ENCODE measurements around the gene NWD2. TPM values are rescaled to one million over a fixed set of nuclear protein-coding genes. Genes with fewer than 3 reads are reported as not detected.
A peak's percentile ranks its signal among the peaks of the same experiment; 100 is the strongest.

The NWD2 gene
- total RNA-seq, 1 donor = not detected

DNA sequence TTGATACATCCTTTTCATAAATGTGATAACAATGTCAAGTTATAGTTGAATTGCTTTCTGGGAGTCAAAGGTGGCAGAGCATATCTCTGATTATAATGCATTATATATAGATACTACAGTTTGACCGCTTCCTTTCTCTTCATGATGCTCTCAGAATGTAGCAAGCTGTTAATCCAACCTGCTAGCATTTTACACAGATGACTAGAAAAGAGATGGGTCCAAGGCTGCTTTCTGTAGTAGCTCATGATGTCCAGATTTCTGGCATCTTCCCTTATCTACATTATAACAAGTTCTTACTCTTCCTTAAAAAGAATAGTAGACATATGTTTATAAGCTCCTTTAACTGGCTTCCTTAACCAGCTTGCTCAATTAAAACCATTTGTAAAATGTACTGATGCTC, 192.0 kb downstream of the NWD2 start:
- no peaks in the 10 kb centered on the region for H3K9me3 ChIP-seq (ENCODE audit: low read depth, low read length)
- no peak overlapping the region for H3K4me3 ChIP-seq (ENCODE audit: insufficient read depth, low read length)
- H3K27ac ChIP-seq (ENCODE audit: low read depth, low read length) = no peak overlapping the region
- no peaks in the 10 kb centered on the region for H4K20me1 ChIP-seq (ENCODE audit: insufficient read depth, low read length)
- no peak for TF ChIP-seq CTCF (IDR thresholded peaks at IDR 0.05; ENCODE audit: extremely low read depth, low read depth, low read length)
- H3K4me2 ChIP-seq (ENCODE audit: insufficient read depth, low read length) = no peak overlapping the region
- H3K79me2 ChIP-seq (ENCODE audit: insufficient read depth, low read length) = no peaks in the 10 kb centered on the region
- no peak overlapping the region for H2AFZ ChIP-seq (ENCODE audit: low read length)
- no peaks in the 10 kb centered on the region for H3K36me3 ChIP-seq (ENCODE audit: insufficient read depth, low read length)
- no peak for DNase-seq (ENCODE audit: insufficient read length, low spot score, missing footprints)
- no peaks in the 10 kb centered on the region for H3K27me3 ChIP-seq (ENCODE audit: insufficient read depth, low read length)
- H3K4me1 ChIP-seq (ENCODE audit: insufficient read depth, low read length) = no peaks in the 10 kb centered on the region

- H3K36me3 ChIP-seq (ENCODE audit: insufficient read depth, low read length) = no peaks in the 10 kb centered on the region
Observed at GRCh38 chr4:37437163-37437562, 192.6 kb downstream of the NWD2 start.

DNA sequence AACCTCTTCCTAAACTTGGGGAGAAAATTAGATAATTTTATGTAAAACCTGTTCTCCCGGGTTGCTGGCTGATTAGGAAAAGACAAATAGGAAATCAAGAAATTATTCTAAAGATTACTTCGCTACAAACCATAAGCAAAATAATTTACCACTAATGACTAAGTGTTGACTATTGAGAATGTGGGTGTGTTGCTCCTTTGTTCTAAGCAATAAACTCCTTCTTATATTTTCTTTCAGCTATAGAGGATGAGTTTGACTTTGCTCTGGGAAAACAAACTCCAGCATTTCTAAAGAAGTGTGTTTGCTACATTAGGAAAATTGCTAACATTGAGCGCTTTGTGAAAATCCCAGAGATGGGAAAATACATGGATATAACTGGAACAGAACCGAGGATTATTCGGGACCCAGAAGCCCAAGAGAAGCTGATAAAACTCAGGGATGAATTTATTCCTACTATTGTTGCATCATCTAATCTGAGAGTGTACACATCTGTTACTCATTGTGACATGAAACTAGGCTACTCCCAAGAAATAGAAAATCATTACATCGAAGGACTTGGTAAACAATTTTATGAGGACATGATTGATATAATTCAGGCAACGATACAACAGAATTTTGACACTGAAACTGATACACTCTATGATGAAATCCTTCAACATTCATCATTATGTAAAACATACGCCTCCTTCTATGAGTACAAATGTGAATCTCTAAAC, 194.2 kb downstream of the NWD2 start:
- no peaks in the 10 kb centered on the region for H4K20me1 ChIP-seq (ENCODE audit: insufficient read depth, low read length)
- no peak for TF ChIP-seq CTCF (IDR thresholded peaks at IDR 0.05; ENCODE audit: extremely low read depth, low read depth, low read length)
- H3K4me1 ChIP-seq (ENCODE audit: insufficient read depth, low read length) = no peaks in the 10 kb centered on the region
- H3K27me3 ChIP-seq (ENCODE audit: insufficient read depth, low read length) = no peaks in the 10 kb centered on the region
- H3K4me3 ChIP-seq (ENCODE audit: insufficient read depth, low read length) = no peak overlapping the region
- DNase-seq (ENCODE audit: insufficient read length, low spot score, missing footprints) = no peak
- no peak overlapping the region for H3K27ac ChIP-seq (ENCODE audit: low read depth, low read length)
- H3K79me2 ChIP-seq (ENCODE audit: insufficient read depth, low read length) = no peaks in the 10 kb centered on the region
- H3K9me3 ChIP-seq (ENCODE audit: low read depth, low read length) = no peaks in the 10 kb centered on the region
- H2AFZ ChIP-seq (ENCODE audit: low read length) = no peak overlapping the region
- no peaks in the 10 kb centered on the region for H3K36me3 ChIP-seq (ENCODE audit: insufficient read depth, low read length)
- no peak overlapping the region for H3K4me2 ChIP-seq (ENCODE audit: insufficient read depth, low read length)

More at GRCh38 chr4:37437163-37437562, 192.6 kb downstream of the NWD2 start:
- Histone ChIP-seq H3K27me3 (ENCODE audit: insufficient read depth, low read length) (no peaks in the 10 kb centered on the region), H3K9me3 (ENCODE audit: low read depth, low read length) (no peaks in the 10 kb centered on the region), H3K4me1 (ENCODE audit: insufficient read depth, low read length) (no peaks in the 10 kb centered on the region), H3K27ac (ENCODE audit: low read depth, low read length) (no peak overlapping the region), H3K4me3 (ENCODE audit: insufficient read depth, low read length) (no peak overlapping the region), H2AFZ (ENCODE audit: low read length) (no peak overlapping the region), H4K20me1 (ENCODE audit: insufficient read depth, low read length) (no peaks in the 10 kb centered on the region), H3K4me2 (ENCODE audit: insufficient read depth, low read length) (no peak overlapping the region), H3K79me2 (ENCODE audit: insufficient read depth, low read length) (no peaks in the 10 kb centered on the region)
- no peak for TF ChIP-seq CTCF (IDR thresholded peaks at IDR 0.05; ENCODE audit: extremely low read depth, low read depth, low read length)
- DNase-seq (ENCODE audit: insufficient read length, low spot score, missing footprints) = no peak

- no peak for TF ChIP-seq CTCF (IDR thresholded peaks at IDR 0.05; ENCODE audit: extremely low read depth, low read depth, low read length)
- H3K9me3 ChIP-seq (ENCODE audit: low read depth, low read length) = no peaks in the 10 kb centered on the region
- peak; percentile 27 for DNase-seq (ENCODE audit: insufficient read length, low spot score, missing footprints)
- no peak overlapping the region for H3K4me3 ChIP-seq (ENCODE audit: insufficient read depth, low read length)
- H2AFZ ChIP-seq (ENCODE audit: low read length) = no peak overlapping the region
- H4K20me1 ChIP-seq (ENCODE audit: insufficient read depth, low read length) = no peaks in the 10 kb centered on the region
- H3K27me3 ChIP-seq (ENCODE audit: insufficient read depth, low read length) = no peaks in the 10 kb centered on the region
- no peaks in the 10 kb centered on the region for H3K36me3 ChIP-seq (ENCODE audit: insufficient read depth, low read length)
- no peaks in the 10 kb centered on the region for H3K79me2 ChIP-seq (ENCODE audit: insufficient read depth, low read length)
- H3K27ac ChIP-seq (ENCODE audit: low read depth, low read length) = no peak overlapping the region
- no peaks in the 10 kb centered on the region for H3K4me1 ChIP-seq (ENCODE audit: insufficient read depth, low read length)
- no peak overlapping the region for H3K4me2 ChIP-seq (ENCODE audit: insufficient read depth, low read length)
Observed at GRCh38 chr4:37439809-37440474, 195.4 kb downstream of the NWD2 start.

Measured in osteoblast (primary cell).